Motor neuron (in vitro differentiated cells): Measurements from ENCODE around the gene ZKSCAN8. TPM values are rescaled to one million over a fixed set of nuclear protein-coding genes. Genes with fewer than 3 reads are reported as not detected.

Source experiments
- ATAC-seq, 8 experiments: fragments of 200-7000 bp; cut with Tn5 transposase; replicated peaks in 6 of 8; 2 replicates each; pipeline ENCODE4 v1.8.0; 2021; ENCODE audit warnings: mild to moderate bottlenecking in 8 of 8, moderate library complexity in 8 of 8
- H3K27ac ChIP-seq, 2 donors: fragments of 250-450 bp; sonication (Bioruptor Pico); 2 replicates each; pipeline ENCODE4 v1.9.0; 2021; ENCODE audit warnings: antibody characterized with exemption in 2 of 2, mild to moderate bottlenecking in 2 of 2, moderate library complexity in 1 of 2
- H3K4me1 ChIP-seq, 2 donors: fragments of 250-450 bp; sonication (Bioruptor Pico); replicated peaks in 1 of 2; 2 replicates each; pipeline ENCODE4 v1.6.1; 2021; ENCODE audit warnings: antibody characterized with exemption in 2 of 2, mild to moderate bottlenecking in 2 of 2, moderate library complexity in 1 of 2
- H3K4me3 ChIP-seq, 5 donors: fragments of 250-450 bp; sonication (Bioruptor Pico); 2 replicates each; pipeline ENCODE4 v1.9.0; 2021; ENCODE audit warnings: antibody characterized with exemption in 5 of 5, mild to moderate bottlenecking in 5 of 5, moderate library complexity in 4 of 5
- WGBS, 10 experiments: fragments of 450-650 bp; shearing (Covaris generic); methylation state at CpG; one replicate each; pipeline ENCODE4 v1.0.0; 2022; 5-methylcytosine and 5-hydroxymethylcytosine counted together
- in situ Hi-C, 9 experiments: fragments of 400-800 bp; cut with MboI; loops; one replicate each; pipeline ENCODE4 v1.15.0; 2021; ENCODE audit warnings: low sequenced_read_pairs in 9 of 9, low pct_unique_long_range_greater_than_20kb in 2 of 9; ENCODE audit not compliant: unreplicated experiment in 9 of 9
- total RNA-seq, 8 experiments: library from RNA; unstranded; fragments of 300-600 nt; gene quantifications; 2 replicates each; pipeline versions ENCODE4 v1.2.3 to v1.2.4, GENCODE V29; 2022

The ZKSCAN8 gene
- total RNA-seq, 8 experiments from 2014 or later, result 12.9 to 41.1 (median 27.1) TPM

- H3K27ac ChIP-seq, result no peak overlapping the region
- 86 to 100% (median 100%) methylated on average over 1 of the region's 1 CpG; no CpG with 5 or more reads in 4 of the 10 experiments for WGBS, 10 experiments
- H3K4me3 ChIP-seq, result no peak overlapping the region
- no peak for ATAC-seq
- in situ Hi-C loops, result loop anchor here in 3 of 9 experiments (10.0 to 25.0 kb wide), 3 partner anchors 70 to 217 kb away; partner anchors contain the start of genes NKAPL (in 1 of the 3), ZKSCAN4 (in 1 of the 3) and ZSCAN26 (in 1 of the 3)
- H3K4me1 ChIP-seq, result peaks cover 0 to 9% of the 10 kb centered on the region in 2 donors
Observed at GRCh38 chr6:28145231-28145630, 3.5 kb downstream of the ZKSCAN8 start.

GRCh38 chr6:28152531-28152930, 10.8 kb downstream of the ZKSCAN8 start:
- no peaks in the 10 kb centered on the region for H3K4me1 ChIP-seq
- in situ Hi-C loops, result no loop called here
- H3K4me3 ChIP-seq, result no peak overlapping the region
- no peak for ATAC-seq
- no peak overlapping the region for H3K27ac ChIP-seq
- 75 to 100% (median 100%) methylated on average over 1 to 2 of the region's 2 CpGs for WGBS, 10 experiments

- Histone ChIP-seq H3K4me3 (no peak overlapping the region), H3K4me1 (no peaks in the 10 kb centered on the region), H3K27ac (no peak overlapping the region)
- ATAC-seq, result no peak
- in situ Hi-C loops, result no loop called here
- 100% methylated on average over 1 of the region's 1 CpG; no CpG with 5 or more reads in 7 of the 10 experiments for WGBS, 10 experiments
Observed at GRCh38 chr6:28153546-28153945, 11.9 kb downstream of the ZKSCAN8 start.

- no peaks in the 10 kb centered on the region for H3K4me1 ChIP-seq
- H3K4me3 ChIP-seq, result no peak overlapping the region
- ATAC-seq, result no peak
- no peak overlapping the region for H3K27ac ChIP-seq
- in situ Hi-C loops, result no loop called here
Observed at GRCh38 chr6:28154357-28154756, 12.7 kb downstream of the ZKSCAN8 start.

GRCh38 chr6:28158318-28158717, 16.6 kb downstream of the ZKSCAN8 start:
- H3K4me3 ChIP-seq, result no peak overlapping the region
- in situ Hi-C loops, result no loop called here
- 80 to 100% (median 93%) methylated on average over 1 to 3 of the region's 3 CpGs for WGBS, 10 experiments
- ATAC-seq, result no peak
- no peak overlapping the region for H3K27ac ChIP-seq
- no peaks in the 10 kb centered on the region for H3K4me1 ChIP-seq

- no peak overlapping the region for H3K4me3 ChIP-seq
- H3K27ac ChIP-seq, result no peak overlapping the region
- in situ Hi-C loops, result no loop called here
- no peak for ATAC-seq
- WGBS, 10 experiments, result 89 to 100% (median 98%) methylated on average over 1 to 4 of the region's 4 CpGs
- H3K4me1 ChIP-seq, result no peaks in the 10 kb centered on the region
Observed at GRCh38 chr6:28159029-28159607, 17.4 kb downstream of the ZKSCAN8 start.

GRCh38 chr6:28160233-28160632, 18.6 kb downstream of the ZKSCAN8 start:
- in situ Hi-C loops, result no loop called here
- no peaks in the 10 kb centered on the region for H3K4me1 ChIP-seq
- no peak overlapping the region for H3K4me3 ChIP-seq
- no peak for ATAC-seq
- no peak overlapping the region for H3K27ac ChIP-seq
- 20 to 100% (median 100%) methylated on average over 1 to 2 of the region's 2 CpGs; no CpG with 5 or more reads in 3 of the 10 experiments for WGBS, 10 experiments

- peak; percentile 20 to 97 (median 74) for ATAC-seq
- Histone ChIP-seq H3K4me3 (peak overlapping the region in 2 of 5 donors; percentile 8 to 24), H3K27ac (no peak overlapping the region), H3K4me1 (no peaks in the 10 kb centered on the region)
- WGBS, 10 experiments, result 0 to 93% (median 80%) methylated on average over 2 to 7 of the region's 32 CpGs; no CpG with 5 or more reads in 3 of the 10 experiments
- in situ Hi-C loops, result no loop called here
Observed at GRCh38 chr6:28161410-28162079, 19.9 kb downstream of the ZKSCAN8 start.

GRCh38 chr6:28165563-28165962, 23.9 kb downstream of the ZKSCAN8 start:
- no peak overlapping the region for H3K4me3 ChIP-seq
- WGBS, 10 experiments, result 38 to 100% (median 79%) methylated on average over 1 of the region's 1 CpG; no CpG with 5 or more reads in 3 of the 10 experiments
- in situ Hi-C loops, result no loop called here
- H3K4me1 ChIP-seq, result no peaks in the 10 kb centered on the region
- ATAC-seq, result peak in 2 of 8 experiments; percentile 55 to 69
- no peak overlapping the region for H3K27ac ChIP-seq

- WGBS, 10 experiments, result 6 to 76% (median 66%) methylated on average over 2 to 4 of the region's 4 CpGs; no CpG with 5 or more reads in 3 of the 10 experiments
- no peak overlapping the region for H3K27ac ChIP-seq
- in situ Hi-C loops, result no loop called here
- no peak for ATAC-seq
- H3K4me1 ChIP-seq, result no peaks in the 10 kb centered on the region
- no peak overlapping the region for H3K4me3 ChIP-seq
Observed at GRCh38 chr6:28167068-28167467, 25.4 kb downstream of the ZKSCAN8 start.

GRCh38 chr6:28167926-28168325, 26.2 kb downstream of the ZKSCAN8 start:
- no peak for ATAC-seq
- 0 to 83% (median 50%) methylated on average over 1 of the region's 1 CpG; no CpG with 5 or more reads in 4 of the 10 experiments for WGBS, 10 experiments
- H3K4me3 ChIP-seq, result no peak overlapping the region
- H3K4me1 ChIP-seq, result no peaks in the 10 kb centered on the region
- no peak overlapping the region for H3K27ac ChIP-seq
- in situ Hi-C loops, result no loop called here

- WGBS, 10 experiments, result 21 to 100% (median 78%) methylated on average over 1 to 2 of the region's 2 CpGs; no CpG with 5 or more reads in 2 of the 10 experiments
- Histone ChIP-seq H3K4me3 (no peak overlapping the region), H3K27ac (no peak overlapping the region), H3K4me1 (no peaks in the 10 kb centered on the region)
- in situ Hi-C loops, result no loop called here
- ATAC-seq, result no peak
Observed at GRCh38 chr6:28171271-28171670, 29.6 kb downstream of the ZKSCAN8 start.

GRCh38 chr6:28172006-28172405, 30.3 kb downstream of the ZKSCAN8 start:
- WGBS, 10 experiments, result 56 to 100% (median 89%) methylated on average over 1 to 2 of the region's 2 CpGs

More at GRCh38 chr6:28172006-28172405, 30.3 kb downstream of the ZKSCAN8 start:
- Histone ChIP-seq H3K4me3 (no peak overlapping the region), H3K27ac (no peak overlapping the region), H3K4me1 (no peaks in the 10 kb centered on the region)
- no peak for ATAC-seq
- in situ Hi-C loops, result no loop called here
